Esophagus squamous epithelium (tissue), 4 donors: ENCODE results near the gene B3GALT5.

ENCODE experiments used
- POLR2A ChIP-seq, 4 donors: fragments of 450-650 bp; IDR thresholded peaks; one replicate each; pipeline ENCODE4 v1.6.1; 2017; ENCODE audit warnings: antibody characterized with exemption in 4 of 4, mild to moderate bottlenecking in 4 of 4, moderate library complexity in 3 of 4
- TF ChIP-seq, protein P1 (sequence below), 6 experiments: fragments of 450-650 bp in 4 of 6; fragments of 200-600 bp in 2 of 6; sonication (generic) in 2 of 6; IDR thresholded peaks; one replicate each; pipeline ENCODE4 v1.5.1; 2016 to 2019; ENCODE audit warnings: antibody characterized with exemption in 6 of 6, mild to moderate bottlenecking in 4 of 6, moderate library complexity in 4 of 6

- no peak for TF ChIP-seq POLR2A (IDR thresholded peaks at IDR 0.05)
- TF ChIP-seq, protein P1, sequence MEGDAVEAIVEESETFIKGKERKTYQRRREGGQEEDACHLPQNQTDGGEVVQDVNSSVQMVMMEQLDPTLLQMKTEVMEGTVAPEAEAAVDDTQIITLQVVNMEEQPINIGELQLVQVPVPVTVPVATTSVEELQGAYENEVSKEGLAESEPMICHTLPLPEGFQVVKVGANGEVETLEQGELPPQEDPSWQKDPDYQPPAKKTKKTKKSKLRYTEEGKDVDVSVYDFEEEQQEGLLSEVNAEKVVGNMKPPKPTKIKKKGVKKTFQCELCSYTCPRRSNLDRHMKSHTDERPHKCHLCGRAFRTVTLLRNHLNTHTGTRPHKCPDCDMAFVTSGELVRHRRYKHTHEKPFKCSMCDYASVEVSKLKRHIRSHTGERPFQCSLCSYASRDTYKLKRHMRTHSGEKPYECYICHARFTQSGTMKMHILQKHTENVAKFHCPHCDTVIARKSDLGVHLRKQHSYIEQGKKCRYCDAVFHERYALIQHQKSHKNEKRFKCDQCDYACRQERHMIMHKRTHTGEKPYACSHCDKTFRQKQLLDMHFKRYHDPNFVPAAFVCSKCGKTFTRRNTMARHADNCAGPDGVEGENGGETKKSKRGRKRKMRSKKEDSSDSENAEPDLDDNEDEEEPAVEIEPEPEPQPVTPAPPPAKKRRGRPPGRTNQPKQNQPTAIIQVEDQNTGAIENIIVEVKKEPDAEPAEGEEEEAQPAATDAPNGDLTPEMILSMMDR (IDR thresholded peaks at IDR 0.05), result no peak
Observed at GRCh38 chr21:39663742-39664492, 51.2 kb downstream of the B3GALT5 start.
